ENCODE data around the gene RAI1.
"Not testable (repeated sequence)": the region's sequence is repeated elsewhere in the genome, so short reads cannot be mapped to it uniquely, and the experiment has no call there.

Gene RAI1

GRCh38 chr17:17676752-17677151 lies 4.5 kb upstream of the RAI1 start:
- no peak for TF ChIP-seq FOXA1 (IDR thresholded peaks at IDR 0.05)
- TF ChIP-seq SP1 (IDR thresholded peaks at IDR 0.05) = no peak
- POLR2A ChIA-PET = interaction anchor here (2.1 kb wide), 1 partner anchor 160 kb away, joined by 8 read pairs; the partner anchor contains the start of gene SREBF1
- CTCF ChIA-PET = interaction anchor here (0.6 kb wide), 1 partner anchor 112 kb away, joined by 3 read pairs; no protein-coding TSS in a partner anchor
- no peak for DNase-seq (ENCODE audit: extremely low spot score)

GRCh38 chr17:17677299-17678040 lies 3.8 kb upstream of the RAI1 start:
- CTCF ChIA-PET = interaction anchor here (0.6 kb wide), 1 partner anchor 16 kb away, joined by 3 read pairs; no protein-coding TSS in a partner anchor
- no peak for TF ChIP-seq SUZ12 (IDR thresholded peaks at IDR 0.05)
- TF ChIP-seq PKNOX1 (IDR thresholded peaks at IDR 0.05) = no peak
- TF ChIP-seq ELF4 (IDR thresholded peaks at IDR 0.05) = no peak
- no peak for TF ChIP-seq FOXA1 (IDR thresholded peaks at IDR 0.05)
- TF ChIP-seq FOXM1 (IDR thresholded peaks at IDR 0.05; ENCODE audit: borderline replicate concordance) = no peak
- TF ChIP-seq FOXK2 (IDR thresholded peaks at IDR 0.05) = no peak
- no peak for TF ChIP-seq SP1 (IDR thresholded peaks at IDR 0.05)
- TF ChIP-seq ARNT (IDR thresholded peaks at IDR 0.05) = no peak
- POLR2A ChIA-PET = no interaction called here

GRCh38 chr17:17678063-17678699 lies 3.1 kb upstream of the RAI1 start:
- POLR2A ChIA-PET = interaction anchor here (2.7 kb wide), 1 partner anchor 15 kb away, joined by 14 read pairs; no protein-coding TSS in a partner anchor
- CTCF ChIA-PET; DNase-seq (ENCODE audit: extremely low spot score): not testable (repeated sequence)

More at GRCh38 chr17:17677299-17678040, 3.8 kb upstream of the RAI1 start:
- DNase-seq (ENCODE audit: extremely low spot score) = no peak

GRCh38 chr17:17679243-17679642 lies 2.0 kb upstream of the RAI1 start:
- ChIA-PET CTCF (interaction anchor here (1.7 kb wide), 1 partner anchor 71 kb away, joined by 5 read pairs; no protein-coding TSS in a partner anchor), POLR2A (interaction anchor here (1.7 to 2.7 kb wide), 3 partner anchors 9 to 157 kb away, joined by 6 to 14 read pairs (median 9); partner anchors contain the start of gene SREBF1)
- no peak for TF ChIP-seq FOXM1 (IDR thresholded peaks at IDR 0.05; ENCODE audit: borderline replicate concordance)
- no peak for TF ChIP-seq HDGF (IDR thresholded peaks at IDR 0.05; ENCODE audit: borderline replicate concordance)
- TF ChIP-seq CTBP1 (IDR thresholded peaks at IDR 0.05; ENCODE audit: borderline replicate concordance) = no peak
- no peak for DNase-seq (ENCODE audit: extremely low spot score)

- no peak for TF ChIP-seq SP1 (IDR thresholded peaks at IDR 0.05)
- no peak for TF ChIP-seq PKNOX1 (IDR thresholded peaks at IDR 0.05)
- no peak for TF ChIP-seq FOXK2 (IDR thresholded peaks at IDR 0.05)
- no peak for TF ChIP-seq CTBP1 (IDR thresholded peaks at IDR 0.05; ENCODE audit: borderline replicate concordance)
- TF ChIP-seq ARNT (IDR thresholded peaks at IDR 0.05) = no peak
- no peak for TF ChIP-seq LEF1 (IDR thresholded peaks at IDR 0.05; ENCODE audit: borderline replicate concordance)
- TF ChIP-seq NFRKB (IDR thresholded peaks at IDR 0.05) = no peak
- TF ChIP-seq FOXA1 (IDR thresholded peaks at IDR 0.05) = no peak
- TF ChIP-seq ELF4 (IDR thresholded peaks at IDR 0.05) = no peak
- DNase-seq (ENCODE audit: extremely low spot score) = no peak
- POLR2A ChIA-PET = interaction anchor here (1.7 to 2.7 kb wide), 3 partner anchors 9 to 156 kb away, joined by 6 to 14 read pairs (median 9); partner anchors contain the start of gene SREBF1
- CTCF ChIA-PET = interaction anchor here (0.6 to 1.7 kb wide), 4 partner anchors 14 to 181 kb away, joined by 3 to 5 read pairs (median 4); no protein-coding TSS in a partner anchor
Measured at GRCh38 chr17:17679748-17680147, 1.5 kb upstream of the RAI1 start.

- TF ChIP-seq FOXK2 (IDR thresholded peaks at IDR 0.05) (no peak), SUZ12 (IDR thresholded peaks at IDR 0.05) (no peak), FOXM1 (IDR thresholded peaks at IDR 0.05; ENCODE audit: borderline replicate concordance) (no peak), ARNT (IDR thresholded peaks at IDR 0.05) (no peak), PKNOX1 (IDR thresholded peaks at IDR 0.05) (no peak), SP1 (IDR thresholded peaks at IDR 0.05) (no peak), ELF4 (IDR thresholded peaks at IDR 0.05) (no peak), NFRKB (IDR thresholded peaks at IDR 0.05) (no peak), LEF1 (IDR thresholded peaks at IDR 0.05; ENCODE audit: borderline replicate concordance) (no peak), ZNF384 (IDR thresholded peaks at IDR 0.05) (no peak), HDGF (IDR thresholded peaks at IDR 0.05; ENCODE audit: borderline replicate concordance) (no peak), CTBP1 (IDR thresholded peaks at IDR 0.05; ENCODE audit: borderline replicate concordance) (no peak)
- ChIA-PET CTCF (interaction anchor here (0.6 to 1.7 kb wide), 11 partner anchors 9 to 239 kb away, joined by 3 to 5 read pairs (median 3); no protein-coding TSS in a partner anchor), POLR2A (interaction anchor here (0.8 to 2.7 kb wide), 6 partner anchors 10 to 233 kb away, joined by 3 to 14 read pairs (median 4); partner anchors contain the start of gene SREBF1)
- DNase-seq (ENCODE audit: extremely low spot score) = no peak
Measured at GRCh38 chr17:17680477-17681186, 626 bp upstream of the RAI1 start.

Data from HEK293T (cell line).